KMS-11 (cell line): ENCODE results near the gene SLC38A4.
"Not testable (repeated sequence)": the region's sequence is repeated elsewhere in the genome, so short reads cannot be mapped to it uniquely, and the experiment has no call there.

Source experiments
- H2AFZ ChIP-seq: fragments of 200-600 bp; sonication (generic); 2 replicates; pipeline ENCODE4 v1.6.1; 2016; ENCODE audit warnings: antibody characterized with exemption, mixed run types, low read depth
- H3K27ac ChIP-seq: fragments of 200-600 bp; sonication (generic); 2 replicates; pipeline ENCODE4 v1.6.1; 2016; ENCODE audit warnings: mild to moderate bottlenecking, mixed run types
- H3K27me3 ChIP-seq: fragments of 200-600 bp; sonication (generic); 2 replicates; pipeline ENCODE4 v1.6.1; 2017; ENCODE audit warnings: mild to moderate bottlenecking, low read depth, mixed run types, moderate library complexity; ENCODE audit not compliant: insufficient read depth
- H3K36me3 ChIP-seq: fragments of 200-600 bp; sonication (generic); 2 replicates; pipeline ENCODE4 v1.6.1; 2017; ENCODE audit warnings: mild to moderate bottlenecking, mixed run types; ENCODE audit not compliant: insufficient read depth
- H3K4me1 ChIP-seq: fragments of 200-600 bp; sonication (generic); 2 replicates; pipeline ENCODE4 v1.6.1; 2016; ENCODE audit warnings: mild to moderate bottlenecking, low read depth, mixed run types; ENCODE audit not compliant: poor library complexity, severe bottlenecking
- H3K4me2 ChIP-seq: fragments of 200-600 bp; sonication (generic); 2 replicates; pipeline ENCODE4 v1.7.0; 2016; ENCODE audit warnings: mild to moderate bottlenecking, mixed run types
- H3K4me3 ChIP-seq: fragments of 200-600 bp; sonication (generic); IDR thresholded peaks from 2 replicates; pipeline ENCODE4 v1.6.1; 2017; ENCODE audit warnings: low read depth, low read length, mixed read lengths; ENCODE audit not compliant: insufficient read depth
- H3K79me2 ChIP-seq: fragments of 200-600 bp; sonication (generic); 2 replicates; pipeline ENCODE4 v1.6.1; 2016; ENCODE audit warnings: low read depth, mixed run types; ENCODE audit not compliant: insufficient read depth
- H3K9ac ChIP-seq: fragments of 200-600 bp; sonication (generic); 2 replicates; pipeline ENCODE4 v1.6.1; 2016; ENCODE audit warnings: mild to moderate bottlenecking, mixed run types
- H4K20me1 ChIP-seq: fragments of 200-600 bp; sonication (generic); 2 replicates; pipeline ENCODE4 v1.6.1; 2016; ENCODE audit warnings: mild to moderate bottlenecking, mixed run types; ENCODE audit not compliant: insufficient read depth
- CTCF ChIP-seq: fragments of 200-600 bp; sonication (generic); conservative IDR thresholded peaks from 2 replicates; pipeline ENCODE4 v1.6.1; 2017; ENCODE audit warnings: low read depth, mild to moderate bottlenecking, antibody characterized with exemption, low read length, moderate library complexity, mixed read lengths

SLC38A4 gene

GRCh38 chr12:46744283-46744682 lies 81.5 kb downstream of the SLC38A4 start:
- no peak overlapping the region for H3K4me3 ChIP-seq
- H3K27me3 ChIP-seq: no peaks in the 10 kb centered on the region
- no peak for TF ChIP-seq CTCF

DNA sequence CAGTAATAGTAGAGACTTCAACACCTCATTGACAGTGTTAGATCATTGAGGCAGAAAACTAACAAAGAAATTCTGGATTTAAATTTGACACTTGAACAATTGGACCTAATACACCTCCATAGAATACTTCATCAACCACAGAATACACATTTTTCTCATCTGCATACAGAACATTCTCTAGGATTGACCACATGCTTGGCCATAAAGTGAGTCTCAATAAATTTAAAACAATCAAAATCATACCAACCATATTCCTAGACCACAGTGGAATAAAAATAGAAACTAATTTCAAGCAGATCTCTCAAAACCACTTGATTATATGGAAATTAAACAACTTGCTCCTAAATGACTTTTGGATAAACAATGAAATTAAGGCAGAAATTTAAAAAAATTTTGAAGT lies 82.3 kb downstream of the SLC38A4 start:
- H2AFZ ChIP-seq: no peak overlapping the region
- no peaks in the 10 kb centered on the region for H3K4me1 ChIP-seq
- no peaks in the 10 kb centered on the region for H4K20me1 ChIP-seq
- TF ChIP-seq CTCF: no peak
- no peak overlapping the region for H3K4me2 ChIP-seq
- no peak overlapping the region for H3K4me3 ChIP-seq
- no peak overlapping the region for H3K27ac ChIP-seq
- H3K36me3 ChIP-seq: no peaks in the 10 kb centered on the region
- no peak overlapping the region for H3K9ac ChIP-seq
- no peaks in the 10 kb centered on the region for H3K27me3 ChIP-seq
- H3K79me2 ChIP-seq: no peaks in the 10 kb centered on the region

More at GRCh38 chr12:46744283-46744682, 81.5 kb downstream of the SLC38A4 start:
- Histone ChIP-seq H3K79me2 (no peaks in the 10 kb centered on the region), H3K9ac (no peak overlapping the region), H3K4me1 (no peaks in the 10 kb centered on the region), H4K20me1 (no peaks in the 10 kb centered on the region), H3K4me2 (no peak overlapping the region), H3K36me3 (no peaks in the 10 kb centered on the region), H2AFZ (no peak overlapping the region), H3K27ac (no peak overlapping the region)

GRCh38 chr12:46742271-46742670 lies 83.5 kb downstream of the SLC38A4 start:
- not testable (repeated sequence) for H3K79me2 ChIP-seq, H3K4me2 ChIP-seq, H3K4me3 ChIP-seq, H2AFZ ChIP-seq, H3K9ac ChIP-seq, H3K27ac ChIP-seq, H4K20me1 ChIP-seq, H3K36me3 ChIP-seq, H3K4me1 ChIP-seq, H3K27me3 ChIP-seq

- no peaks in the 10 kb centered on the region for H3K79me2 ChIP-seq
- H3K36me3 ChIP-seq: no peaks in the 10 kb centered on the region
- no peaks in the 10 kb centered on the region for H4K20me1 ChIP-seq
- no peak overlapping the region for H3K27ac ChIP-seq
- TF ChIP-seq CTCF: no peak
- H3K27me3 ChIP-seq: no peaks in the 10 kb centered on the region
- H2AFZ ChIP-seq: no peak overlapping the region
- H3K4me2 ChIP-seq: no peak overlapping the region
- H3K4me1 ChIP-seq: no peaks in the 10 kb centered on the region
- no peak overlapping the region for H3K4me3 ChIP-seq
- H3K9ac ChIP-seq: no peak overlapping the region
These were observed 100.5 kb downstream of the SLC38A4 start for GRCh38 chr12:46725332-46725731.

GRCh38 chr12:46723629-46724419 lies 102.0 kb downstream of the SLC38A4 start:
- no peaks in the 10 kb centered on the region for H3K36me3 ChIP-seq
- no peaks in the 10 kb centered on the region for H3K79me2 ChIP-seq
- H3K9ac ChIP-seq: no peak overlapping the region
- no peak overlapping the region for H3K27ac ChIP-seq
- H3K4me3 ChIP-seq: no peak overlapping the region
- TF ChIP-seq CTCF: no peak
- H3K27me3 ChIP-seq: no peaks in the 10 kb centered on the region
- H2AFZ ChIP-seq: no peak overlapping the region
- no peaks in the 10 kb centered on the region for H4K20me1 ChIP-seq
- no peak overlapping the region for H3K4me2 ChIP-seq
- H3K4me1 ChIP-seq: no peaks in the 10 kb centered on the region
